ENCODE data around the gene TUBGCP5. TPM values are rescaled to one million over a fixed set of nuclear protein-coding genes. Genes with fewer than 3 reads are reported as not detected.

The TUBGCP5 gene
- total RNA-seq, 1 donor from 2014 or later: 12.9 TPM

GRCh38 chr15:22950256-22950990 lies 88.9 kb downstream of the TUBGCP5 start:
- no peak for FAIRE-seq
- Histone ChIP-seq H3K4me3 (ENCODE audit: low read depth, low read length) (no peak overlapping the region), H3K36me3 (ENCODE audit: control insufficient read depth, insufficient read depth, low read length) (peaks cover 3% of the 10 kb centered on the region), H3K27me3 (ENCODE audit: control insufficient read depth, insufficient read depth, low read length) (no peaks in the 10 kb centered on the region)
- no peak for TF ChIP-seq CTCF (IDR thresholded peaks at IDR 0.05; ENCODE audit: insufficient read depth, low read length, severe bottlenecking)
- DNase-seq (ENCODE audit: low read depth): no peak

Other genes starting within 250 kb of the TUBGCP5 start
- 54.2 and 76.1 TPM in 2 replicates for gene NIPA2, start 200.9 kb downstream of the TUBGCP5 start, total RNA-seq
- 59.5 and 61.4 TPM in 2 replicates for gene CYFIP1, start 59.2 kb downstream of the TUBGCP5 start, total RNA-seq
- gene GOLGA6L1, start 97.3 kb upstream of the TUBGCP5 start, total RNA-seq: not detected in 2 replicates